ENCODE data around the gene FNDC3A.

FNDC3A gene

GRCh38 chr13:49220036-49220855 is 244.5 kb downstream of the FNDC3A start, which contains the start of gene MLNR:
Gene MLNR (plus strand): TSS chr13:49220338. CDS start chr13:49220338, 0 bp downstream.
- H3K9me3 Mint-ChIP-seq: no peaks in the 10 kb centered on the region
- H3K27ac Mint-ChIP-seq: no peak within 1 kb of the TSS
- H3K27me3 Mint-ChIP-seq: peaks cover 40% of the 10 kb centered on the region
- peak within 1 kb of the TSS; percentile 74 for H3K4me3 Mint-ChIP-seq
- H3K36me3 Mint-ChIP-seq: peaks cover 4% of the 10 kb centered on the region
- peaks cover 13% of the 10 kb centered on the region for H3K4me1 Mint-ChIP-seq

GRCh38 chr13:49220856-49221589 is 245.3 kb downstream of the FNDC3A start:
- no peaks in the 10 kb centered on the region for H3K9me3 Mint-ChIP-seq
- H3K4me1 Mint-ChIP-seq: peaks cover 13% of the 10 kb centered on the region
- H3K27me3 Mint-ChIP-seq: peaks cover 40% of the 10 kb centered on the region
- H3K27ac Mint-ChIP-seq: no peak overlapping the region
- peak overlapping the region; percentile 74 for H3K4me3 Mint-ChIP-seq
- peaks cover 4% of the 10 kb centered on the region for H3K36me3 Mint-ChIP-seq

- H3K4me1 Mint-ChIP-seq: peaks cover 9% of the 10 kb centered on the region
- peaks cover 40% of the 10 kb centered on the region for H3K27me3 Mint-ChIP-seq
- H3K27ac Mint-ChIP-seq: no peak overlapping the region
- peak overlapping the region; percentile 74 for H3K4me3 Mint-ChIP-seq
- H3K9me3 Mint-ChIP-seq: no peaks in the 10 kb centered on the region
- H3K36me3 Mint-ChIP-seq: peaks cover 4% of the 10 kb centered on the region
Observed at GRCh38 chr13:49221590-49221965, 245.9 kb downstream of the FNDC3A start.

- H3K4me3 Mint-ChIP-seq: no peak overlapping the region
- H3K36me3 Mint-ChIP-seq: no peaks in the 10 kb centered on the region
- H3K27ac Mint-ChIP-seq: no peak overlapping the region
- H3K4me1 Mint-ChIP-seq: peaks cover 8% of the 10 kb centered on the region
- no peaks in the 10 kb centered on the region for H3K9me3 Mint-ChIP-seq
- H3K27me3 Mint-ChIP-seq: peaks cover 16% of the 10 kb centered on the region
Observed at GRCh38 chr13:49225223-49226042, 249.7 kb downstream of the FNDC3A start.

- H3K4me1 Mint-ChIP-seq: peaks cover 5% of the 10 kb centered on the region
- peaks cover 11% of the 10 kb centered on the region for H3K27me3 Mint-ChIP-seq
- H3K36me3 Mint-ChIP-seq: no peaks in the 10 kb centered on the region
- H3K27ac Mint-ChIP-seq: no peak overlapping the region
- no peaks in the 10 kb centered on the region for H3K9me3 Mint-ChIP-seq
- H3K4me3 Mint-ChIP-seq: no peak overlapping the region
Observed at GRCh38 chr13:49226613-49227012, 250.9 kb downstream of the FNDC3A start.

- Mint-ChIP-seq H3K4me3 (no peak overlapping the region), H3K27me3 (no peaks in the 10 kb centered on the region), H3K9me3 (no peaks in the 10 kb centered on the region), H3K36me3 (no peaks in the 10 kb centered on the region), H3K27ac (no peak overlapping the region), H3K4me1 (no peaks in the 10 kb centered on the region)
Observed at GRCh38 chr13:49234741-49235140, 259.0 kb downstream of the FNDC3A start.

- Mint-ChIP-seq H3K27ac (no peak overlapping the region), H3K27me3 (no peaks in the 10 kb centered on the region), H3K4me1 (no peaks in the 10 kb centered on the region), H3K9me3 (no peaks in the 10 kb centered on the region), H3K36me3 (no peaks in the 10 kb centered on the region), H3K4me3 (no peak overlapping the region)
Observed at GRCh38 chr13:49235856-49236431, 260.2 kb downstream of the FNDC3A start.

- H3K27ac Mint-ChIP-seq: no peak overlapping the region
- no peaks in the 10 kb centered on the region for H3K9me3 Mint-ChIP-seq
- H3K27me3 Mint-ChIP-seq: no peaks in the 10 kb centered on the region
- no peak overlapping the region for H3K4me3 Mint-ChIP-seq
- H3K4me1 Mint-ChIP-seq: no peaks in the 10 kb centered on the region
- no peaks in the 10 kb centered on the region for H3K36me3 Mint-ChIP-seq
Observed at GRCh38 chr13:49238621-49239020, 262.9 kb downstream of the FNDC3A start.

- no peaks in the 10 kb centered on the region for H3K36me3 Mint-ChIP-seq
- no peak overlapping the region for H3K27ac Mint-ChIP-seq
- H3K4me1 Mint-ChIP-seq: no peaks in the 10 kb centered on the region
- H3K9me3 Mint-ChIP-seq: no peaks in the 10 kb centered on the region
- H3K4me3 Mint-ChIP-seq: no peak overlapping the region
- no peaks in the 10 kb centered on the region for H3K27me3 Mint-ChIP-seq
Observed at GRCh38 chr13:49240017-49240416, 264.3 kb downstream of the FNDC3A start.

GRCh38 chr13:49241296-49241695 is 265.6 kb downstream of the FNDC3A start:
- H3K27me3 Mint-ChIP-seq: no peaks in the 10 kb centered on the region
- H3K27ac Mint-ChIP-seq: no peak overlapping the region
- no peak overlapping the region for H3K4me3 Mint-ChIP-seq
- no peaks in the 10 kb centered on the region for H3K36me3 Mint-ChIP-seq
- no peaks in the 10 kb centered on the region for H3K4me1 Mint-ChIP-seq
- no peaks in the 10 kb centered on the region for H3K9me3 Mint-ChIP-seq

GRCh38 chr13:49245101-49245500 is 269.4 kb downstream of the FNDC3A start:
- Mint-ChIP-seq H3K4me3 (no peak overlapping the region), H3K27ac (no peak overlapping the region), H3K36me3 (no peaks in the 10 kb centered on the region), H3K4me1 (peaks cover 31% of the 10 kb centered on the region), H3K9me3 (no peaks in the 10 kb centered on the region), H3K27me3 (no peaks in the 10 kb centered on the region)

- Mint-ChIP-seq H3K27me3 (no peaks in the 10 kb centered on the region), H3K4me1 (peaks cover 43% of the 10 kb centered on the region), H3K4me3 (peak overlapping the region; percentile 99), H3K36me3 (no peaks in the 10 kb centered on the region), H3K9me3 (no peaks in the 10 kb centered on the region), H3K27ac (peak overlapping the region; percentile 96)
Observed at GRCh38 chr13:49246850-49247642, 271.3 kb downstream of the FNDC3A start.

- no peaks in the 10 kb centered on the region for H3K36me3 Mint-ChIP-seq
- no peaks in the 10 kb centered on the region for H3K9me3 Mint-ChIP-seq
- H3K27me3 Mint-ChIP-seq: no peaks in the 10 kb centered on the region
- H3K27ac Mint-ChIP-seq: peak within 1 kb of the TSS; percentile 96
- H3K4me1 Mint-ChIP-seq: peaks cover 48% of the 10 kb centered on the region
- peak within 1 kb of the TSS; percentile 99 for H3K4me3 Mint-ChIP-seq
Observed at GRCh38 chr13:49247643-49248621, 272.2 kb downstream of the FNDC3A start, which contains the start of gene CDADC1. Gene CDADC1 (plus strand): TSS chr13:49247925. CDS start chr13:49248038, 113 bp downstream.

- no peaks in the 10 kb centered on the region for H3K9me3 Mint-ChIP-seq
- H3K4me1 Mint-ChIP-seq: peaks cover 55% of the 10 kb centered on the region
- no peaks in the 10 kb centered on the region for H3K36me3 Mint-ChIP-seq
- no peaks in the 10 kb centered on the region for H3K27me3 Mint-ChIP-seq
- H3K27ac Mint-ChIP-seq: peak overlapping the region; percentile 96
- peak overlapping the region; percentile 99 for H3K4me3 Mint-ChIP-seq
Observed at GRCh38 chr13:49248622-49249002, 272.9 kb downstream of the FNDC3A start.
